Measurements from ENCODE around the gene PAM16.

Gene PAM16

GRCh38 chr16:4317532-4318450, 33.3 kb downstream of the PAM16 start:
- no peak for DNase-seq

DNA sequence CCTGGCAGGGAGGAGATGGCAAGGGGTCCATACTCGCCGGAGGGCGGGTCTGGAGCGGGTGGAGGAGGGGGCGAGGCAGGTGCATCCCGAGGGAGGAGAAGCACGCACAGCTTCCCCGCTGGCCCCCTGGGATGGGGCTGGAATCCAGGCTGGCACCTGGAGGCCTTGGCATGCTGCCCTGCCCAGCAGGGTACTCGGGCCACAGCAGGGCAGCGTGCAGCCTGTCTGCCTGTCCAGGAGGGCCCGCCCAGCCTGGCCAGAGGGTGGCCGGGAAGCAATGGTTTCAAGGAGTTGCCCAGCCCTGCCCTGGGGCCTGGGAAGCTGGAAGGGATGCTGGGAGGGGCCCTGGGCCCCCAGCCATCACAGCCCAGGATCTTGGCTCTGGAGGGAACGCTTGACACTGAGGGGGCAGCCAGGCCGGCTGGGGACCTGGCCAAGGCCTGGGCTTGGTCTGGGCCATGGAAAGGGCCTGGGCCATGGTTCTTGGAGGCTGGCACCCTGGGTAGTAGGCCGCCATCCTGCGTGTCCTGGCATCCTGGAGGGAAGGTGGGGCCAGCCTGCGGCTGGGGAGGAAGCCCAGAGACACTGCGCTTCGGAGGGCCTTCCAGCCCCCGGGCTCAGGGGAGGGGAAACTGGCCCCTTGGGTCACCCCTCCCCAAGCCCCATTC, 34.1 kb downstream of the PAM16 start:
- peak; percentile 85 for DNase-seq

- peak; percentile 49 for DNase-seq
These were observed 34.8 kb downstream of the PAM16 start for GRCh38 chr16:4316108-4316863.

- DNase-seq: peak; percentile 89
These were observed 35.7 kb downstream of the PAM16 start, which contains the start of gene GLIS2 for GRCh38 chr16:4315186-4316107. GLIS2 (plus strand) TSS chr16:4316067; CDS start chr16:4332281, 16,214 bp downstream.

- peak; percentile 33 for DNase-seq
These were observed 36.5 kb downstream of the PAM16 start for GRCh38 chr16:4314532-4315185.

- DNase-seq: no peak
These were observed 37.3 kb downstream of the PAM16 start for GRCh38 chr16:4313563-4314531.

DNA sequence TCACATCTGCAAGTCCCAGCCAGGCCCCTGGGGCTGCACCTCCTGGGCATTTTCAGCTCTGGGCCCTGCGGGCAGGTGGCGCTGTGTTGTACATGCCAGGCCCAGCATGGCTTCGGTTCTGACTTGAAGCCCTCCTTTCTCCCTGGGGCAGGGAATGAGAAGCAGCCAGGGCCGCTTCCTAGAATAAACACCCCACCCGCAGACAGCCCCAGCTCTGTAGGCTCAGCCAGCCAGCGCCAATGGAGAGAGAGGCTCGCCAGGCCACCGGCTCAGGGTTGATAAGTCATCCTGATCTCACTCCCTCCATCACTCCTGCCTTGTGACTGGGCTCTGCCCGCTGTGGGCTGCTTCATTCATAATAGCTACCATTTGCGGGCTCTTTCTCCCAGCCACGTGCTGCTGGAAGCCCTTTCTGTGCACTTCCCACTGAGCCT, 41.3 kb downstream of the PAM16 start:
- DNase-seq: peak; percentile 56

DNA sequence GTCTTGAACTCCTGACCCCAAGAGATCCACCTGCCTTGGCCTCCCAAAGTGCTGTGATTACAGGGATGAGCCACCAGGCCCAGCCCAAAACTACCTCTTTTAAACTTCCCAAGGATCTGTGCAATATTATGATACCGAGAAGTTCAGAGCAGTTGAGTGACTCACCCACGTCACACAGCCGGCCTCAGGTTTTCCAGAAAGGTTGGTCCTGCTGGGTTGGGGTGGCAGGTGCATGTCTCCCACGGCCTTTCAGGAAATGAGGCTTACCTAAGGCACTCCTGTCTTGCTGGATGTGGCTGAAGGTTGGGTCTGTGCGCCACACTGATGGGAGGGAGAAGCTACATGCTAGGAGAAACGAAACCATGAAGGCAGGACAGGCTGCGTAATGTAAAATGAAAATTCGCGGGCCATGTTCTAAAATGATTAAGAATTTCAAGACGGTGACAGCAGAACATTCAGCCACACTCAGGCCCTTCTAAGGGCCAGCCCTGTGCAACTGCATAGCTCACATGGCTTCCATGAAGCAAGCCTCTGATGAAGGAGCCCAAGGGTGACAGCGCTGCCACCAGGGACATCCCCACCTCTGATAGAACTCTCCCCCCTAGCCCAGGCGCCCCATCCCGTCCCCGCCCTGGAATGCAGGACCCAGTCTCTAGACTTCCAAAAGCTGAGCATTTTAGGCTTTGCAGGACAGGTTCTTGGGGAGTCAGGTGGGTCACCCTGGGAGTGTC, 41.9 kb downstream of the PAM16 start:
- DNase-seq: no peak

- DNase-seq: peak; percentile 93
These were observed 43.7 kb downstream of the PAM16 start for GRCh38 chr16:4307215-4308037.

DNA sequence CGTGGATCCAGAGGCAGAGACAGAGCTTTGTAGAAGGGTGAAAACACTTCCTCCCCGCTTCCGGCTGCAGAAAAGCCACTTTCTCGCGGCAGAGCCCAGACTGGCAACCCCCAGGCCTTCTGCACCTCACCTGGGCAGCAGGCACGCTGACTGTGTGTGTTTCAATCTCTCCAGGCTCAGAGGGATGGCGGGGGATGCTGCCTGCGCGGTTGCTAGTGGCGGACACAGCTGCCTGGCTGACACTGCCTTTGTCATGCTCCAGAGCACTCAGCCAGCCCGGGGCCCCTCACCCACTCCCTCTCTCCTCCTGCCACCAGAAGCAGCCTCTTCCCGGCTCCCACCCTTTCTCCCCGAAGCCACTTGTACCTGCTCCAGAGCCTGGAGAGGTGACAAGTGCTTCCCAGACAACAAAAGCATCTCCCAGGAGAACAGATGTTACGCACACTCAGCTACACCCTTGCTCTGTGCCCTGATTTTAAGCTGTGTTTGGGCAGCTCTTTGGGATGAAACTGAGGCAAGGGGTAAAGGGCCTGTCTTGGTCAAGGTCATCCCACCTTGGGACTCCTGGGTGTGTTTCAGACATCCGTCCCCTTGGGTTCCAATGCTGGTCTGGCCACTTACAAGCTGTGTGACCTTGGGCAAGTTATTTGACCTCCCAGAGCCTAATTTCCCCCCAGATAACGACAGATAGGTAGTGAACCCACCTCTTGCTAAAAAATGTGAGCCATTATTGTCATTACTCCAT, 44.5 kb downstream of the PAM16 start:
- DNase-seq: peak; percentile 86

DNA sequence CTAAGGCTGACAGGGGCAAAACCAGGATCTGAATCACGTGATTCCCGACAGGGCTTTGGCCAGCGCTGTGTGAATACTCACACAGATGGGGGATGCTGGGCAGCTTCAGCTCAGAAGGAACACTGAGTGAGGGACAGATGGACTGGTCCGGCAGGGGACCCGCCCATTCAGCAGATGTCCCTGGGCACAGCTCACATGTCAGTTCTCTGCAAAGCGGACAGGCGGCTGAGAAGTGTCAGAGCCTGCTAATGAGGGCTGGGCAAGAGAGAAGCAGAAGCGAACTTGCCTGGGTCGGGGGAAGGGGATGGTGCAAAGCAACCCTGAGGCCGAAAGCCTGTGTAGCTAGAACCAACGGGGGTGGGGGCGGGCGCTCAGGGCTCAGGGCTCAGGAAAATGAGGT, 47.1 kb downstream of the PAM16 start:
- no peak for DNase-seq

DNA sequence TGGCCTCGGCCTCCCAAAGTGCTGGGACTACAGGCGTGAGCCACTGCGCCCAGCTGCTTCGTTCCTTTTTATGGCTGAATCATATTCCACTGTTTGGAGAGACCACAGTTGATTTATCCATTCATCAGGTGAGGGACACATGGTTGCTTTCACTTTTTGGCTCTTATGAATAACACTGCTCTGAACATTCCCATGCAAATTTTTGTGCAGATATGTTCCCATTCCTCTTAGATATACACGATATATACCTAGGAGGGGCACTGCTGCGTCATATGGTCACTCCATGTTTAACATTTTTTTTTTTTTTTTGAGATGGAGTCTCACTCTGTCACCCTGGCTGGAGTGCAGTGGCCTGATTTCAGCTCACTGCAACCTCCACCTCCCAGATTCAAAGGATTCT, 49.2 kb downstream of the PAM16 start:
- DNase-seq: no peak

GRCh38 chr16:4301177-4301576, 49.9 kb downstream of the PAM16 start:
- no peak for DNase-seq

- DNase-seq: no peak
These were observed 52.2 kb downstream of the PAM16 start for GRCh38 chr16:4298761-4299522.

GRCh38 chr16:4297480-4297879, 53.6 kb downstream of the PAM16 start:
- no peak for DNase-seq

GRCh38 chr16:4295581-4295980, 55.5 kb downstream of the PAM16 start:
- no peak for DNase-seq

GRCh38 chr16:4293822-4294457, 57.2 kb downstream of the PAM16 start:
- peak; percentile 70 for DNase-seq

Measured in NCI-H345 (cell line).